Measurements from ENCODE around the gene MAGIX.

The MAGIX gene

GRCh38 chrX:49179358-49179757 is 16.8 kb downstream of the MAGIX start:
- in situ Hi-C loops (cut with MboI; ENCODE audit: low sequenced_read_pairs): no loop called here

GRCh38 chrX:49183701-49184281 is 21.2 kb downstream of the MAGIX start:
- in situ Hi-C loops (cut with MboI; ENCODE audit: low sequenced_read_pairs): no loop called here

- in situ Hi-C loops (cut with MboI; ENCODE audit: low sequenced_read_pairs): no loop called here
Measured at GRCh38 chrX:49184294-49185281, 22.0 kb downstream of the MAGIX start.

GRCh38 chrX:49186125-49187027 is 23.8 kb downstream of the MAGIX start, which contains the start of gene PRICKLE3:
Gene PRICKLE3 (minus strand): TSS chrX:49186373. CDS start chrX:49186297, 76 bp downstream.
- in situ Hi-C loops (cut with MboI; ENCODE audit: low sequenced_read_pairs): no loop called here

- in situ Hi-C loops (cut with MboI; ENCODE audit: low sequenced_read_pairs): no loop called here
Measured at GRCh38 chrX:49187028-49187394, 24.5 kb downstream of the MAGIX start.

- in situ Hi-C loops (cut with MboI; ENCODE audit: low sequenced_read_pairs): no loop called here
Measured at GRCh38 chrX:49187526-49187925, 25.0 kb downstream of the MAGIX start.

- in situ Hi-C loops (cut with MboI; ENCODE audit: low sequenced_read_pairs): no loop called here
Measured at GRCh38 chrX:49188468-49189076, 26.0 kb downstream of the MAGIX start.

- in situ Hi-C loops (cut with MboI; ENCODE audit: low sequenced_read_pairs): no loop called here
Measured at GRCh38 chrX:49189606-49190005, 27.0 kb downstream of the MAGIX start.

GRCh38 chrX:49190821-49191573 is 28.4 kb downstream of the MAGIX start:
- in situ Hi-C loops (cut with MboI; ENCODE audit: low sequenced_read_pairs): no loop called here

GRCh38 chrX:49191574-49192011 is 29.0 kb downstream of the MAGIX start:
- in situ Hi-C loops (cut with MboI; ENCODE audit: low sequenced_read_pairs): no loop called here

- in situ Hi-C loops (cut with MboI; ENCODE audit: low sequenced_read_pairs): no loop called here
Measured at GRCh38 chrX:49192722-49193328, 30.3 kb downstream of the MAGIX start.

- in situ Hi-C loops (cut with MboI; ENCODE audit: low sequenced_read_pairs): no loop called here
Measured at GRCh38 chrX:49193542-49193964, 31.0 kb downstream of the MAGIX start.

- in situ Hi-C loops (cut with MboI; ENCODE audit: low sequenced_read_pairs): no loop called here
Measured at GRCh38 chrX:49197543-49198087, 35.1 kb downstream of the MAGIX start.

- in situ Hi-C loops (cut with MboI; ENCODE audit: low sequenced_read_pairs): no loop called here
Measured at GRCh38 chrX:49198540-49199314, 36.2 kb downstream of the MAGIX start.

- in situ Hi-C loops (cut with MboI; ENCODE audit: low sequenced_read_pairs): no loop called here
Measured at GRCh38 chrX:49199315-49199595, 36.7 kb downstream of the MAGIX start.

GRCh38 chrX:49199906-49200771 is 37.6 kb downstream of the MAGIX start, which contains the start of gene SYP:
Gene SYP (minus strand): TSS chrX:49200193. CDS start chrX:49200186, 7 bp downstream.
- in situ Hi-C loops (cut with MboI; ENCODE audit: low sequenced_read_pairs): no loop called here

- in situ Hi-C loops (cut with MboI; ENCODE audit: low sequenced_read_pairs): no loop called here
Measured at GRCh38 chrX:49202022-49202421, 39.5 kb downstream of the MAGIX start.

- in situ Hi-C loops (cut with MboI; ENCODE audit: low sequenced_read_pairs): no loop called here
Measured at GRCh38 chrX:49203536-49203935, 41.0 kb downstream of the MAGIX start.
